Left forelimb (tissue), 1 donor: ENCODE measurements around the gene AGMAT.

ENCODE experiments used
- DNase-seq: peaks from one replicate; pipeline ENCODE4 v3.0.0-alpha.2; 2018; ENCODE audit warnings: low spot score

AGMAT gene

GRCh38 chr1:15523104-15524020 lies 61.5 kb downstream of the AGMAT start:
- no peak for DNase-seq

GRCh38 chr1:15522551-15522950 lies 62.3 kb downstream of the AGMAT start:
- DNase-seq = no peak
